Esophagus muscularis mucosa (tissue), 4 donors: Measurements from ENCODE around the gene DPPA5. TPM values are rescaled to one million over a fixed set of nuclear protein-coding genes. Genes with fewer than 3 reads are reported as not detected.

Source experiments
- DNase-seq: peaks from one replicate; pipeline ENCODE4 v3.0.0-alpha.2; 2017; ENCODE audit errors: extremely low spot score
- H3K27ac ChIP-seq, 4 donors: fragments of 200-600 bp; sonication (generic); replicated peaks in 1 of 4; 1 replicate in 3 of 4; 2 replicates in 1 of 4; pipeline ENCODE4 v1.5.1; 2016 to 2019; ENCODE audit warnings: mild to moderate bottlenecking in 1 of 4
- H3K27me3 ChIP-seq, 4 donors: fragments of 200-600 bp; sonication (generic); one replicate each; pipeline versions ENCODE4 v1.5.1 to v1.6.0; 2016 to 2019
- H3K36me3 ChIP-seq, 4 donors: fragments of 200-600 bp; sonication (generic); one replicate each; pipeline ENCODE4 v1.5.1; 2016 to 2019
- H3K4me1 ChIP-seq, 4 donors: fragments of 200-600 bp; sonication (generic); one replicate each; pipeline ENCODE4 v1.5.1; 2016 to 2019
- H3K4me3 ChIP-seq, 4 donors: fragments of 200-600 bp; sonication (generic); 1 replicate in 2 of 4; 2 replicates in 2 of 4; pipeline ENCODE4 v1.5.1; 2016 to 2019; ENCODE audit warnings: mild to moderate bottlenecking in 4 of 4, moderate library complexity in 1 of 4
- H3K9me3 ChIP-seq, 4 donors: fragments of 200-600 bp; sonication (generic); 1 replicate in 3 of 4; 2 replicates in 1 of 4; pipeline ENCODE4 v1.5.1; 2016 to 2019
- EP300 ChIP-seq: sonication (generic); formaldehyde crosslinking; IDR thresholded peaks from one replicate; pipeline ENCODE4 v1.6.1; 2017; ENCODE audit warnings: antibody characterized with exemption
- POLR2A ChIP-seq: fragments of 450-650 bp; IDR thresholded peaks from one replicate; pipeline ENCODE4 v1.6.1; 2017; ENCODE audit warnings: antibody characterized with exemption, moderate library complexity, mild to moderate bottlenecking, low read depth
- POLR2AphosphoS5 ChIP-seq, 2 donors: sonication (generic); formaldehyde crosslinking; IDR thresholded peaks; one replicate each; pipeline ENCODE4 v1.6.1; 2017; ENCODE audit warnings: antibody characterized with exemption in 2 of 2
- WGBS: methylation state at CpG from one replicate; pipeline ENCODE4 v1.1.5; 2018; 5-methylcytosine and 5-hydroxymethylcytosine counted together
- intact Hi-C: fragments of 100-400 bp; cut with DNase I; formaldehyde crosslinking; loops from one replicate; pipeline ENCODE4 v1.15.1; 2023
- total RNA-seq, 4 donors: library from RNA; depleted of rRNA; stranded (reverse); fragments of >200 nt; gene quantifications; one replicate each; pipeline versions ENCODE4 v1.1.0 to v1.2.1, GENCODE V29; 2016
- TF ChIP-seq, protein P1 (sequence below), 3 experiments: fragments of 200-600 bp in 2 of 3; fragments of 450-650 bp in 1 of 3; sonication (generic) in 2 of 3; IDR thresholded peaks; one replicate each; pipeline ENCODE4 v1.5.1; 2017 to 2019; ENCODE audit warnings: antibody characterized with exemption in 3 of 3, mild to moderate bottlenecking in 2 of 3, moderate library complexity in 1 of 3

DPPA5 gene
- total RNA-seq, 4 donors from 2014 or later = not detected

GRCh38 chr6:73343164-73343563 lies 10.9 kb downstream of the DPPA5 start:
- H3K9me3 ChIP-seq = no peaks in the 10 kb centered on the region
- TF ChIP-seq POLR2AphosphoS5 (IDR thresholded peaks at IDR 0.05) (no peak), POLR2A (no peak), EP300 (no peak)
- TF ChIP-seq, protein P1, sequence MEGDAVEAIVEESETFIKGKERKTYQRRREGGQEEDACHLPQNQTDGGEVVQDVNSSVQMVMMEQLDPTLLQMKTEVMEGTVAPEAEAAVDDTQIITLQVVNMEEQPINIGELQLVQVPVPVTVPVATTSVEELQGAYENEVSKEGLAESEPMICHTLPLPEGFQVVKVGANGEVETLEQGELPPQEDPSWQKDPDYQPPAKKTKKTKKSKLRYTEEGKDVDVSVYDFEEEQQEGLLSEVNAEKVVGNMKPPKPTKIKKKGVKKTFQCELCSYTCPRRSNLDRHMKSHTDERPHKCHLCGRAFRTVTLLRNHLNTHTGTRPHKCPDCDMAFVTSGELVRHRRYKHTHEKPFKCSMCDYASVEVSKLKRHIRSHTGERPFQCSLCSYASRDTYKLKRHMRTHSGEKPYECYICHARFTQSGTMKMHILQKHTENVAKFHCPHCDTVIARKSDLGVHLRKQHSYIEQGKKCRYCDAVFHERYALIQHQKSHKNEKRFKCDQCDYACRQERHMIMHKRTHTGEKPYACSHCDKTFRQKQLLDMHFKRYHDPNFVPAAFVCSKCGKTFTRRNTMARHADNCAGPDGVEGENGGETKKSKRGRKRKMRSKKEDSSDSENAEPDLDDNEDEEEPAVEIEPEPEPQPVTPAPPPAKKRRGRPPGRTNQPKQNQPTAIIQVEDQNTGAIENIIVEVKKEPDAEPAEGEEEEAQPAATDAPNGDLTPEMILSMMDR (IDR thresholded peaks at IDR 0.05) = no peak
- H3K36me3 ChIP-seq = no peaks in the 10 kb centered on the region
- H3K27ac ChIP-seq = no peak overlapping the region
- intact Hi-C loops = no loop called here
- no peaks in the 10 kb centered on the region for H3K4me1 ChIP-seq
- peaks cover 0 to 15% (median 1%) of the 10 kb centered on the region in 4 donors for H3K27me3 ChIP-seq
- no peak overlapping the region for H3K4me3 ChIP-seq
- DNase-seq = no peak

DNA sequence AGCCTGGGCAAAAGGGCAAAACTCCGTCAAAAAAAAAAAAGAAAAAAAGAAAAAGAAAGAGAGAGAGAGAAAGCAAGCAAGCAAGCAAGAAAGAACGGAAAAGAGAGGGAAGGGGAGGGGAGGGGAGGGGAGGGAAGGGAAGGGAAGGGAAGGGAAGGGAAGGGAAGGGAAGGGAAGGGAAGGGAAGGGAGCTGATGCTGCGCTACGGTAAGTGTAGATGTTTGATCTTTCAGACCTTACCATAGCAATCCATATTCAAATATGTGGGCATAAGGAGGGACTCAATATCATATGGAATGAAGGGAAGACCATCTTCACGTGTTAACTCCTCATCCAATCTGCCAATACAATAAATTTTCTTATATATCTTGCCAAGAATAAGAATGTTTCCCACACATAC lies 11.9 kb downstream of the DPPA5 start:
- no peak overlapping the region for H3K4me3 ChIP-seq
- DNase-seq = no peak
- no peak overlapping the region for H3K27ac ChIP-seq
- no peaks in the 10 kb centered on the region for H3K9me3 ChIP-seq
- no peak for TF ChIP-seq POLR2AphosphoS5 (IDR thresholded peaks at IDR 0.05)
- no peak for TF ChIP-seq EP300
- TF ChIP-seq POLR2A = no peak
- TF ChIP-seq, protein P1 (IDR thresholded peaks at IDR 0.05) = no peak
- WGBS = 90% methylated on average over 5 of the region's 5 CpGs
- H3K4me1 ChIP-seq = no peaks in the 10 kb centered on the region
- no peaks in the 10 kb centered on the region for H3K36me3 ChIP-seq
- intact Hi-C loops = no loop called here
- H3K27me3 ChIP-seq = peaks cover 0 to 9% (median 0%) of the 10 kb centered on the region in 4 donors

DNA sequence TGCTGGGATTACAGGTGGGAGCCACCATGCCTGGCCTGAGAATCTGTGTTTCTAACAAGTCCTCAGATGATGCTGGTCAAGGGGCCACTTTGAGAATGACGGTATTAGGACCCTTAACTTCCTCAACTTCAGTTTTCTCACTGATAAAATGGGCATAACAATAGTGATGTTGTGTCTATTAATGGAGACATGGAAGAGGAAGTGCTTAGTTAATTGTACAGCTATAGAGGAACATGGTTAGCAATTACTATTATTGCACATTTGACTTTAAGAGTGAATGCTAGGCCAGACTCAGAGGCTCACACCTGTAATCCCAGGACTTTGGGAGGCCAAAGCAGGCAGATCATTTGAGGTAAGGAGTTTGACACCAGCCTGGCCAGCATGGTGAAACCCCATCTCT lies 12.7 kb downstream of the DPPA5 start:
- 92% methylated on average over 1 of the region's 1 CpG for WGBS
- no peak overlapping the region for H3K4me3 ChIP-seq
- no peak overlapping the region for H3K27ac ChIP-seq
- H3K9me3 ChIP-seq = no peaks in the 10 kb centered on the region
- no peak for DNase-seq
- no peaks in the 10 kb centered on the region for H3K36me3 ChIP-seq
- H3K4me1 ChIP-seq = no peaks in the 10 kb centered on the region
- intact Hi-C loops = no loop called here
- peaks cover 0 to 5% (median 0%) of the 10 kb centered on the region in 4 donors for H3K27me3 ChIP-seq
- TF ChIP-seq EP300 = no peak
- no peak for TF ChIP-seq POLR2A
- TF ChIP-seq POLR2AphosphoS5 (IDR thresholded peaks at IDR 0.05) = no peak
- TF ChIP-seq, protein P1 (IDR thresholded peaks at IDR 0.05) = no peak

GRCh38 chr6:73340048-73340447 lies 14.0 kb downstream of the DPPA5 start:
- H3K36me3 ChIP-seq = no peaks in the 10 kb centered on the region
- 93% methylated on average over 2 of the region's 2 CpGs for WGBS
- no peak overlapping the region for H3K4me3 ChIP-seq
- H3K27me3 ChIP-seq = no peaks in the 10 kb centered on the region
- no peaks in the 10 kb centered on the region for H3K4me1 ChIP-seq
- no peaks in the 10 kb centered on the region for H3K9me3 ChIP-seq
- intact Hi-C loops = no loop called here
- no peak for DNase-seq
- H3K27ac ChIP-seq = no peak overlapping the region
- TF ChIP-seq EP300 (no peak), POLR2A (no peak), POLR2AphosphoS5 (IDR thresholded peaks at IDR 0.05) (no peak)
- TF ChIP-seq, protein P1 (IDR thresholded peaks at IDR 0.05) = no peak

DNA sequence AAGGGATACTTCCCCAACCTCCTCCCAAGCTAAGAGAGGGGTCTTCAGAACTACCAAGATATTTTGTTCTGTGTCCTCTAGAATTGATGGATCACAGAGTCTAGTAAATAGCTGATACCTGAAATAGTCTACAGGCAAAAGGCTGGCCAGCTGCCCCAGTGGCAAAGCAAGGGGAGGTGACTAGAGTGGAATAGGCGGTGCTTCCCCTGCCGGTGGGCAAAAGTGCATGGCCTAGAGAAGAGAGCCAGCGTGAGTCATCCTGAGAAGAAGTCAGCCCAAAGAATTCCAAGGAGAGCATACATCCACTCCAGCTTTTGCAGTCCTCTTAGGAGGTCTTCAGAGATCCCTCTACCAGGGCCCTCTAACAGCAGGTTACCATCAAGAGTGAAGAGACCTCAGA lies 14.7 kb downstream of the DPPA5 start:
- Histone ChIP-seq H3K27ac (no peak overlapping the region), H3K36me3 (no peaks in the 10 kb centered on the region), H3K9me3 (no peaks in the 10 kb centered on the region), H3K27me3 (no peaks in the 10 kb centered on the region), H3K4me1 (no peaks in the 10 kb centered on the region), H3K4me3 (no peak overlapping the region)
- WGBS = 48% methylated on average over 3 of the region's 3 CpGs
- intact Hi-C loops = no loop called here
- no peak for TF ChIP-seq POLR2A
- no peak for DNase-seq
